GM21723 (cell line): ENCODE data around the gene SLC22A16.

Source experiments
- ATAC-seq: cut with Tn5 transposase; IDR thresholded peaks from one replicate; pipeline ENCODE4 v1.9.1; 2021; ENCODE audit warnings: mild to moderate bottlenecking, moderate library complexity; ENCODE audit not compliant: unreplicated experiment

Gene SLC22A16

DNA sequence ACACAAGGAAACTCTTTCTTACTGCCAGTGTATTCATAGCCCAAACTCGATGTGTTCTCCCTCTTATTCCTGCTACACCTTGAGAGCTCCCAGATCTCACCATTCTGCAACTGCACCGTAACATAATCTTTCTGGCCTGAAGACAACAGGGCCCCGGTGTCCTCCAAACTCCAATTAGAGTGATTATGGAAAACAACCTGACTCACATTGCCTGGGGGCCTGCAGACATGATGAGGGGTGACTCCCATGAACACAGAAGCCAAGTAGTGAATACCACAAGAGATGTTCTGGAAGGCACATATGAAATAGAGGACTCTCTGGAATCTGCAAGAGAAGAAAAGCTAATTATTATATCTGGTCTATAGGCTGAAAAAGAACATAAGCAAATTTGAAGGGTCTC lies 19.7 kb downstream of the SLC22A16 start:
- no peak for ATAC-seq

DNA sequence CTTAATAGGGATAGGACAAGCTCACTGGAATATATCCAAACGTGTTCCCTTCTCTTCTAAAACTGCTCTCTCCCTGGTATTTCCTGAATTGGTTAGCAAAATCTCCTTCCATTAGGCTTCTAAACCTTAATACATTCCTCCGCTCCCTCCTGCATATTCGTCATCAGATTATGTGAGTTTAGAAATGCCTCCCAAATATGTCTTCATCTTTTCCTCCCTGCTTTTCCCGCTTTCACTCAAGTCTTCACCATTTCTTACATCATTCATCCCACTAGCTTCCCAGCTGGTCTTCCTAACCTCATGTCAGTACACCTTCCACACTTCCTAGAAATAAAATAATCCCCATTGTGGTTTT lies 26.9 kb downstream of the SLC22A16 start:
- no peak for ATAC-seq

DNA sequence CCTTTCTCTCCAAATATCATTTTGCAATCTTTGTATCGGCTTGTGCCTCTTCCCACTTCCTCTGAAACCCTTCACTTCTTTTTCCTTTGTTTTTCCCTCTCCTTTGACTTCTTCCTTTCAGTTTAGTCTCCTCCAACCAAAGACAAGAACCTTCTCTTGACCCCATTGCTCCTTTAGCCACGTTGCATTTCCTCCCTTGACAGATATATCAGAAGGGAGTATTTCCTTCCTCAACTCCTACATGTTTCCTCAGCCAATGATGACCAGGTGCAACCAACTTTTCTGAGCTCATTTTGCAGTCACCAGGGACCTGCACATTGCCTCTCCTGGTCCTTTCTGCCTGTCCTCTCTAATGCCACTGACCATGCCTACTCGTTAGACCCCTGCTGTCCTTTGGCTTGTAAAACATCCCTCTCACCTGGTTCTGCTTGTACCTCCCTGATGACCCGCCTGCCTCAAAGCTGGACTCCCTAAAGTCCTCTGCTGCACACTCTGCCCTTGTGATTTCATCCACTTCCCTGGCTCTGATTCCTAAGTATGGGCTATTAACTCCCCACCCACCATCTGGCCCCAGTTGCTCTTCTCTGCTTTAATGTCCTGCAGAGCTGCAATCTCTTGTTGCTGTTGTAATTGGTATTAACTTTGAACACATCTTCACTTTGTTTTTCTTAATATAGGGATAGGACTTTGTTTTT lies 27.4 kb downstream of the SLC22A16 start:
- ATAC-seq = no peak

DNA sequence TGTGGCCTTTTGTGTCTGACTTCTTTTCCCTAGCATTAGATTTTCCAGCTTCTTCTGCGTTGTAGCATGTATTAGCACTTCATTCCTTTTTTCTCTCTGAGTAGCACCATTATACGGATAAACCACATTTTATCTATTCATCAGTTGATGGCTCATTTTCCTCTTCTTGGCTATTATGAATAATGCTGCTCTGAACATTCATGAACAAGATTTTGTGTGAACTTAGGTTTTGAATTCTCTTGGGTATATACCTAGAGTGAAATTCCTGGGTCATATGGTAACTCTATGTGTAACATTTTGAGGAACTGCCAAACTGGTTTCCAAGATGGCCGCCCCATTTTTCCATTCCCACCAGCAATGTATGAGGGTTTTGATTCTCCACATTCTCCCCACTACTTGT lies 28.7 kb downstream of the SLC22A16 start:
- ATAC-seq = no peak

DNA sequence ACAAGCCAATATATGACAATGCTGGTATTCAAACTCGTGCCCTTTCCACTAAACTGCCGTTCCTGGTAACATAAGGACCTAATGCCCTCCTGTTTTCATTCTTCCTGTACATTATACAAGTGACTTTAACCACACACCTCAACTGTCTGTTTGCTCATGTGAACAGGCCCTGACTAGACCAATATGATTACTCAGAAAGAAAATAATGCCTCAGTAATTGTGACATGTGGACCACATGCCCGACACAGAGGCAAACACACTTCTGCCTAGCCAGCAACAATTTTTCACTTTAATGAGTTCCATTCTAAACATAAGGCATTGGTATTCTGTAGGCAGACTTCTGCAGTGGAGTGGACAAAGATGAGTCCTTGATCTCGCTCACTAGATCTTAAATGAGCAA lies 30.0 kb downstream of the SLC22A16 start:
- ATAC-seq = no peak

DNA sequence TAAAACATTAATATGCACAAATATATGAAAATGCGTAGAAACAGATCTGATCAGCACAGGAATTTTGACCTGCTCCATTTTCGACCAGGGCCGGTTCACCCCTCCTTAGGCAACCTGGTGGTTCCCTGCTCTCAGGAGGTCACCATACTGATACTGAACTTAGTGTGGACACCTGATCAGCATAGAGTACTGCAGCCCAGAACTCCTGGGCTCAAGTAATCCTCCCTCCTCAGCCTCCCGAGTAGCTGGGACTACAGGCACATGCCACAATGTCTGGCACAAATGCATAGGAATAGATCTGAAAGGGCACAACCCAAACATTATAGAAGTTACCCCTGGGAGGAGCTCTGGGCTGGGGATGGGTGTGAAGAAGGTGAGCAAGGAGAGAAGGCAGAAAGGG lies 36.4 kb downstream of the SLC22A16 start:
- ATAC-seq = no peak

DNA sequence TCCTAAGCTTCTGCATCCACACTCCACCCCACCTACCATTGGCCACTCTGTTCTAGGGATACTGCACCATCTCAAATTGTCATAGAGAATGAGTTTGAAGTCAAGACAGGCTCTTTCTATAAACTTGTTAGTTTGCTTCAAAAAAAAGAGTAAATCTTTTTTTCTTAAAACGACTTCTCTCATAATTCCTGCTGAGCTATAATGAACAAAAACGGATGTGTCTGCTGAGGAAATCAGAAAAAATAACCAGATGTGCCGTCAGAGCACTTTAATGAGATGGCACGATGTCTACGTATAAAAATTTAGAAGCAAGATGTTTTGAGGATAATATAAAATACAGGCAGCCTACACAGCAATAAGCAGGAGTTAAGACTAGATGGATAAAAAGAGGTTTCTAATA lies 37.1 kb downstream of the SLC22A16 start:
- ATAC-seq = no peak

DNA sequence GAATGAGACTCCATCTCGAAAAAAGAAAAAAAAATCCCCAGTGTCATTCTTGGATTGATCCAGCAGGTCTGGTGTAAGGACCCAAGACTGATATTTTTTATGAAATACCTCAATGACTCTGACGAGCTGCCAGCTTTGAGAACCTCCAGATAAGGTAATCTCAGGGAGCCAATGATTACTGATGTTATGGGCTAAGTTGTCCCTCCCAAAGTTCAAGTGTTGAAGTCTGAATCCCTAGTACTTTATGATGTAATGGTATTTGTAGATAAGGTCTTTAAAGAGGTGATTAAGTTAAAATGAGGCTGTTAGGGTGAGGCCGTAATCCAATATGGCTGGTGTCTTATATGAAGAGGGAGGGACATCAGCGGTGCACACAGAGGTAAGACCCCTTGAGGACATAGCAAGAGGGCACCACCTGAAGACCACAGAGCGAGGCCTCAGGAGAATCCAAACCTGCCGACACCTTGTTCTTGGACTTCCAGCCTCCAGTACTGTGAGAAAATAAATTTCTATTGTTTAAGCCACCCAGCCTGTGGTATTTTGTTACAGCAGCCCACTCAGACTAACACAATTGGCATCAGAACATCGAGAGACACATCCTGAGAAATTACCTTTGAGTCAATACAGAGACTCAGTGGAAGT lies 41.3 kb downstream of the SLC22A16 start:
- no peak for ATAC-seq

DNA sequence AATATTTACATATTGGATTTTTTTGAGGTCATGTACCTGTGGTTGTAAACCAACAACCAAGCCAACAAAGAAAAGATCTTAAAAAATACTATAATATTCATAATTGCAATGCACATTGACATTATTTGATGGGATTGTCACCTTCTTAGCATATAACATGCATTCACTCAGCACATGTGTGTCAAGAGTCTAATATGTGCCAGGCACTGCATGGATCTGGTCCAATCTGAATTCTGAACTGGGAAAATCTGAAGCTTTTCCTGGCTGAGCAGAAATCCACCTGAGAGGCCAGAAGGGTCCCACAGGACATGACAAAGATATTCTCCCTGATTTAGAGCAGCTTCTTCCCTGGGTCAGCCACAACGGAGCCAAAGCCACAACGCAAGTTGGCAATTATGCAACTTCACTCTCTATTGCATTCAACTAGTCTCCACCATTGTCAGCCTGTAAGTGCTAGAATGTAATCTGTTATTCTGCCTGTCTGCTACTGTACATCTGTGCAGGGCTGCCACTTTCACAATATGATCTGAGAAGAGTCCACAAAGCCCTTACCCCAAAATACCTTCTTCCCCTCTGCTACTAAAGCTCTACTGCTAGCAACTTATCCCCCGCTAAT lies 44.0 kb downstream of the SLC22A16 start:
- no peak for ATAC-seq

DNA sequence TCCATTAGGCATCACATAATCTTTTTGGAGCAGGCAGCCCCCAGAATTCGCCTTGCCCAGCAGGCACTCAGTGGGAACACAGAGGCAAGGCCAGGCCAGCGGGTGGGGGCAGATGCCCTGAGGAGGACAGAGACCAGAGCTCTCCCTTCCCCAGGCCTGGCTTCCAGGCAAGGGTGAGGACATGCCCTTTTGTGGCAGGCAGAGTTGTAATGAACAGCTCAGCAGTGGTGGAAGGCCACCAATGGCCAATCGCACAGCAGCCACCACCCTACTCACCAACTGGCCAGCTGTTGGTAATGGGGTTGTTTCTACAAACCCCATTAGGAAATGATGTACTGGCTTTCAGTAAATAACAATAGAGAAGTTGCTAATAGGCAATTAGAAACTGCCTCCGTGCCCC lies 45.7 kb downstream of the SLC22A16 start:
- ATAC-seq = no peak

DNA sequence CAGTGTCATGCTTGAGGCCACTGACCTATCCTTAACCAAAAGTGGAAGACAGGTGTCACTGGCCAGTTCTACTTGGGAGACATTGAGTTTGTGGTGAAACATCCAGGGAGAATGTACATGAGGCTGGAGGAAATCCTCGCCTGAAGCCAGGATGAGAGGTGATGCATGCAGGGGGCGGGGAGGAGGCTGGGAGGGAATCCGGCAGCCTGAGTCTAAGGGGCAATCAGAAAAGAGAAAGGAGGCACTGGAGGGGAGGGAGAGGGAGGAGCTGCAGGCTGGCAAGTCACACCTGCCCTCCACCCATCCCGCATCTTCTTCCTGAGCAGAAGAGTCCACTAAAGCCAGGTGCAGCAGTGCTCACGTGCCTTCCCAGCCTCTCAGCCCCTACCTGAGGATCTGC lies 46.2 kb downstream of the SLC22A16 start:
- ATAC-seq = no peak

DNA sequence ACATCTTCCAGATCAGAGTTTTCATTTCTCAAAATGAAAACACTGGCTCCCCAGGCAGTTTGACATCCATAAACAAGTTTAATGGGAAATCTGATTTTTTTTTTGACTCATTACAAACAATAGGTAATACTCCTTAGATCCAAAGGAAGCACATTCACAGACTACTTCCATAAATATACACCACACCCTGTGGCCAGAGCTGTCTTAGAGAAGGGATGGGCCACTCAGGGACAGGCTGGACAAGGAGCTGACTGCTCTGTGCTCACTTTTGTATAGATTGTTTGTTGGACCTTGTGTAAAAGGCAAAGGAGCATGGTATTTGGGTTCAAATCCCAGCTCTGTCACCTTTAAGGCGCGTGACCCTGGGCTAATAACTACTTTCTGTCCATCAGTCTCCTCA lies 48.3 kb downstream of the SLC22A16 start:
- ATAC-seq = no peak

DNA sequence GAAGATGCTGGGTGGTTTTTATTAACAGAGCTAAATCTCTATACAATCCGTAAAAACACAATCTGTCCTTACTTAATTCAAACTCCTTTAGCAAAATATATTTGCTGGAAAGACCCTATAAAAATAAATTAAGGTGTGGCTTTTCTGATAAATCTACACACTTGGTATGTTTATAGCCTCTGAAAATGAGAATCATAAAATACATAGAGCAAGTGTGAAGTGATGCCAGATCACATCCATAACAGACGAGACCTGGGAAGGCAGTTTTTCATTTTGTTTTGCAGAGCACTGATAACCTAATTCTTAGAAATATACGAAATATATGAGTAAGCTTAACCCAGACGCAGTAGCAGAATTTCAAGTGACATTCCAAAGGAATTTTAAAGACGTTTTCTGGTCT lies 50.6 kb downstream of the SLC22A16 start:
- ATAC-seq = no peak

DNA sequence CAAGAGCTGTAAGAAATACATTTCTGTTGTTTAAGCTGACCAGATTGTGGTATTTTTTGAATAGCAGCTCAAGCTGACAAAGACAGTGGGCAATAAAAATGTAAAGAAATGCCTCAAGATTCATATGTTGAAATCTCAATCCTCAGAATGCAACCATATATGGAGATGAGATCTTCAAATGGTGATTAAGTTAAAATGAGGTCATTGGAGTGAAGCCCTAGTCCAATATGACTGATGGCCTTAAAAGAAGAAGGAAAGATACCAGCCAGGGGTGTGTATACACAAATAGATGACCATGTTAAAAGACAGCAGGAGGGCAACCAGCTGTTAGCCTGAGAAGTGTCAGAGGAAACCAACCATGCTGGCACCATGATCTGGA lies 54.0 kb downstream of the SLC22A16 start:
- no peak for ATAC-seq

DNA sequence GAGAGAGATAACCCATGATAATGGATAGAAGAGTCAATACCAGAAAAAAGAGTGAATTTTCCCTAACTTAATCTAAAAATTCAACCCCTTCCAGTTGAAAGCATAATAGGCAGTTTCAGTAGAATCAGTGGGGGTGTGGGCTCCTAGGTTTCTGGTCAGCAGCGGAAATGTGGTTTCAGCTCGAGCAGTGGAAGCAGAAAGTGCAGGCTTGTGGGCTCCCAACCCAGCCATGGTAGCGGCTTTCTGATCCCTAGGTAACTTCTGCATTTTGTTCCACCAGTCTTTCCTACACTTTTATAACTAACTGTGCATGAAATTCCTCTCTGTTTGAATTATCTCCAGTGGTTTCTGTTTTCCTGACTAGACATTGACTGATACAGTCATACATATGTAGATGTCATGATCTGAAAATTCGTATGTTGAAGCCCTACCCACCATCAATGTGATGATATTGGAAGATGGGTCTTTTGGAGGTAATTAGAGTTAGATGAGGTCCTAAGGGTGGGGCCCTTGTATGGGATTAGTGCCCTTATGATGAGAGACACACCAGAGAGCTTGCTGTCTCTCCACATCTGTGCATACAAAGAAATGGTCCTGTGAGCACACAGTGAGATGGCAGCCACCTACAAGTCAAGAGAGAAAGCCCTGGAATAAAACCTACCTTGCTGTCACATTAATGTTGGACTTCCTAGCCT lies 54.5 kb downstream of the SLC22A16 start:
- ATAC-seq = no peak

DNA sequence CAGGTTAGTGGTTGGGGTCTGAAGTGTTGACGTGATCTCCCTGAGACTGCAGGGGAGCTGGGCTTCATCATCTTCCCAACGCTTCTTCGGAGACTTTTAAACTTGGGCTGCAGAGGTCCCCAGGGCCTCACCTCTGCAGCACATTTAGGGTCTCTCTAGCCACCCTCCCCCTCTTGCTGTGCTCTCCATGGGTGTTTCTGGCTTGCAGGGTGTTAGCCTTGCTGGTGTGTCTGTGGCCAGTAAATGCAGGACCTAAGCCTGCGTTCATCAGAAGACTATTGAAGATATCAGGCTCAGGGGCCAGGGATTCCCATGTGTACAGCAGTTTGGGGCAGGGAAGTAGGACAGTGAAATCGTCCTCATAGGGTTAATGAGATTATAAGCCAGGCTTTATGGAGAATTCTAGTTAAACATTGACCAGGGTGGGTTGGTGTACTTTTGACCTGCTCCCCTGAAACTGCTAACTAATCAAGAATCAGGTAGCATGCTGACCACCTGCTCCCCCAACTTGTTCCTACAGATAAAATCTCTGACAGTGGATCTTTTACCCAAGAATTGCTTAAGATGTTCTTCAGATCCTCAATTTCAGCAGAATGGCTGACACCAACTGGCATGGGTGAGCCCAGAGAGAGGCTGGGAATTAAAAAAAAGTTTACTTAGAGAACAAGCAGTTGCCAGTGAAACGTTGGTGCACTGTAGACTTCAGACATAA lies 57.2 kb downstream of the SLC22A16 start:
- no peak for ATAC-seq

DNA sequence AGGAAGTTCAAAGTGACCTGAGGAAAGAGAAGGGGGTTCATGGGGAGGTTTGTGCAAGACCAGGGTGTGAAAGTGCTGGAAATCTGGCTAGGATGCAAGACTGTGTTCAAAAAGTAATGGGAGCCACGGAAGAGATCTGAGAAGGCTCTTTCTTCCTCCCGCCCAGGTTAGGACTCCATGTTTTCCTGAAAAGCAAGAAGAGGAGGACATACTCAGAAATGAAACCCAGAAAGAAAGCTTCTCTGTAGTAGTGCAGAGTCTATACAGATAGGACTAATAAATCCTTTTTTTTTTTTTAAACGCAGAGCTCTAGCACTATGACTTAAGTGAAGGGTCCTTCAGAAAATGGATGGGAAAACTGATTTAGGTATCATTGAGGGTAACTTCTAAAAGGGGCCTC lies 57.8 kb downstream of the SLC22A16 start:
- no peak for ATAC-seq

DNA sequence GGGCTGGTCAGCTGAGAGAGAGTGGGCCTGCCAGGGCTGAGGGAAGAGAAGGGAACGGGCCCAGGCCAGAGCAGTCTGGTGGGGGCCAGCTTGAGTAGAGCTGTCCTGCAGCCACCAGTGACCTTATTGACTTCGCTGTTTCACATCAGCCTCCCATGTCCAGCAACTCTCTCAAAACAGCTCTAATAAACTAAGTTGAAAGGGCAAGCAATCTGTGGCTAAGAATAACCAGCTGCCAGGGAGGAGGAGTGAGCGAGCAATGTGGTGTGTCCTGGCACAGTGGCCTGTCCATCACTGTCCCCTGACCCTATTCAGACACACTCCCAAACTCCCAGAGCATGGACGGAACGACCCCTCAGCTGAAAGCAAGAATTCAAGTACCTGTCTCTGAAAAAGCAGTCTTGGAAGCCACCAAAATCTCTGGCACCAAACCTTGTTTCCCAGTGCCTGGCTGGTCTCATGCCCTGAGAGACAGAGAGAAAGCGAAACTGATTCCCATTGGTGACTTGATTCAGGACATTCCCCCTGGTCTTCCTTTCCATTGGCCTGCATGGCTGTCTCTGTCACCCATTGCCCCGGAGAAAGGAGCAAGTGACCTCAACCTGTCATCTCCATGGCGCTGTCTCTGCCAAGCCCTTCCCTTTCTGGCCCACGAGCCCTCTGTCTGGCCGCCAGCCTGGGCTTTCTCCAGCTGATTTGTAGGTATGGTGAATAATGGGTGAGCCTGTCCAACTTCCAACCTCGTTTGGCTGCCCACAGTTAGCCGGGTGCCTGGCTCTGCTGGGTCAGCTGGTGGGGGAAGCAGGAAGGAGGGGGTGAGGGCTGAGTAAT lies 61.1 kb downstream of the SLC22A16 start, which contains the start of gene DDO:
Gene DDO (minus strand): TSS at position 490 of the 831 bp plus-strand sequence. CDS start 2,113 bp downstream, outside the sequence.
- no peak for ATAC-seq

DNA sequence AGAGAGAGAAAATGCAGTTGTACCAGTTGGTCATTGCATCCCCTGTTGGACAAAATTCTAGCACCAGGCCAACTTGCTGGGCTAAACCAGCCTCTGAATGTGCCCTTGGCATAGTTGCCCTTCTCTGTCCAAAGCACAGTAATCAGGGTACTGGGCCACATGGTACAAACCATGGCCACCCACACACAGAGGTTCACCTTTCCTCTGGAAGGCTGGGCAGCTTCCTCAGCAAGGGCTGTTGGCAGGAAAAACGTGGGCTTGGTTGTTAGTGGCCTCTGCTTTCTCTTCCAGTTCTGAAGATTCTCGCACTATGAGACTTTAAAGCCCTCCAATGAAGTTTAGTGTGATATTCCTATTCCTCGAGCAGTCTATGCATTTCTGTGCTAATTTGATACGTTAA lies 61.7 kb downstream of the SLC22A16 start:
- no peak for ATAC-seq

DNA sequence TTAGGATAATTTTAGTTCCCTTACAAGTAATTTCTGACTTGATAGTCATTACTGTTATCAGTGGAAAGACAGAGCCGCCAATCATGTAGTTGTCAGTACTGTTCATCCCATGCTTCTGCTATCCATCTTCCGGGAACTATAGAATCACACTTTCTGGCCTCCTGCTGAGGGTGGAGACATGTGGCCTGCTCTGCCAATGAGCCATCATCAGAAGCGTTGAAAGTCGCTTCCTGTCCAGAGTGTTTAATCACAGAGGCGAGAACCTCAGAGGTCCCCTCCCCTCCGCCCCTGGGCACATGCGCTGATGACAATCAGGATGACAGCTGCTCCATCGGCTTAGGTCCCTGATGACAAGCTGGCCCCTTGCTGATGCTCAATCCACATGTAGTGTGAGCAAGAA lies 64.1 kb downstream of the SLC22A16 start:
- ATAC-seq = no peak
